ENCODE measurements around the gene ZNF738.
"Not testable (repeated sequence)": the region's sequence is repeated elsewhere in the genome, so short reads cannot be mapped to it uniquely, and the experiment has no call there.

Gene ZNF738

DNA sequence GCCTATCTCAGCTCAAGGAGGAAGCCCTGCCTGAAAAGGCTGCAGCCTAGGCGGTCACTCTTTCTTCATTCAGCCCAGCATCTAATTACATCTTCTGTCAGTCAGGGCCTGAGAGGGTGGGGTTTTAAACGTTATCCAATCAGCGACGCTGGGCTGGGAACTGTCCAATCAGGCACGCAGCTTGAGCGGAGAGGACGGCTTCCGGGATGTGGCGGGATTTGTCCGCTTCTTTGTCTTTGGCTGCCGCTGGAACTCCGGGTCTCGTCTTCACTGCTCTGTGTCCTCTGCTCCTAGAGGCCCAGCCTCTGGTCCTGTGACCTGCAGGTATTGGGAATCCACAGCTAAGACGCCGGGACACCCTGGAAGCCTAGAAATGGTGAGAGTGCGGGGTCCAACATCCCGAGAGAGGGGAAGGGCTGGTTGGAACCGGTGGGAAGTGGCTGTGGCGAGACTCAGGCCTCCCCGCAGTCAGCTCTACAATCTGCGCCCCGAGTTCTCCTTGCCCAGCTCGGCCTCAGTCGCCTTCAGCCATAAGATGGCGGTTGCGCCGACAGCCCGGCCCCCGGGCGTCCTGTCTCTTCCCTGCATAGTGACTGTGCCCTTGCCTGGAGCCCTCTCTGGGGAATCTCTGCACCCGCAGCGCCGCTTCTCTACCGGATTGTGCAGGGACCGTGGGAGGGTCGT is at the start of gene ZNF738:
Gene ZNF738, plus strand, starts transcription at position 233 of the 684 bp plus-strand sequence. Its CDS starts 141 bp downstream, at position 374.
- peak; percentile 91 for DNase-seq

- not testable (repeated sequence) for DNase-seq
Measured at GRCh38 chr19:21312807-21313206, 46.0 kb upstream of the ZNF738 start.

DNA sequence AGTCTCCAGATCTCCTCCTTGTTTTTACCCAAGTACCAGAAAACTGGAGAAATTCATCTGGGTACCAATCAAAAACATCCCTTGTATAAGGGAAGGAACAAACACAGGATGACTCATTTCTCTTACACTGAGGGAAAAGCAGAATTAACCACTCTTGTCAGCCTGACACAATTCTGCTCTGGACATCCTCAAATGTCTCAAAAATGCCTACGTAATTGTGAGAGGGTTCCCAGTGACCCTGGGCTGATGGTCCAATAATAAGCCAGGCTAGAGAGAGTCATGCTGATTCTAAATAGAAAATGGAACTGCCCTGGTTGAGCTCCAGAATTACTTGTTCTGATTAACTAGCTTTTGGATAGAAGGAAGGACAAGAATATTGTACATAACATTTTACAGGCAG is 44.1 kb upstream of the ZNF738 start:
- no peak for DNase-seq

GRCh38 chr19:21317821-21318220 is 41.0 kb upstream of the ZNF738 start:
- no peak for DNase-seq

DNA sequence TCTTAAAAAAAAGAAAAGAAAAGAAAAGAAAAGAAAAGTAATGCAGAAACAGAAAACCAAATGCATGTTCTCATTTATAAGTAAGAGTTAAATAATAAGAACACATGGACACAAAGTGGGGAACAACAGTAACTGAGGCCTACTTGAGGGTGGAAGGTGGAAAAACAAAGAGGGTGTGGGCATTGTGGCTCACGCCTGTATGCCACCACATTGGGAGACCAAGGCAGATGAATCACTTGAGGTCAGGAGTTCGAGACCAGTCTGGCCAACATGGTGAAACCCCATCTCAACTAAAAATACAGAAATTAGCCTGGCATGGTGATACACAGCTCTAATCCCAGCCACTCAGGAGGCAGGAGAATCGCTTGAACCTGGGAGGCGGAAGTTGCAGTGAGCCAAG is 37.7 kb upstream of the ZNF738 start:
- no peak for DNase-seq

GRCh38 chr19:21321996-21322395 is 36.8 kb upstream of the ZNF738 start:
- no peak for DNase-seq

DNA sequence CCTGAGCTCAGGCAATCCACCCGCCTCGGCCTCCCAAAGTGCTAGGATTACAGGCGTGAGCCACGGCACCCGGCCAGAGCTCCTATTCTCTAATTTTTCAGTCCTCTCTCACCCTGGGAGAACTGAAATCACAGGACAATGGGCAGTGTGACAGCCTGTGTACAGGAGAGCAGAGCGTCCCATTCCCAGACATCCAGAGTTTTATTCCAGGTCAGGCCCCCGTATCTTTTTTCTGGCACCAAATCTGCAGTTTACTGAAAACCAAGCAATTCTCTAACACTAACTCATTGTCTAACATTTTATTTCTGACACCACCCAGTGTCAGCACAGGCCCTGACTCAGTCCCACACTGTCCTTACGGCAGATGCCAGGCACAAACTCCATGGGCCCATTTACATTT is 36.3 kb upstream of the ZNF738 start:
- no peak for DNase-seq

DNA sequence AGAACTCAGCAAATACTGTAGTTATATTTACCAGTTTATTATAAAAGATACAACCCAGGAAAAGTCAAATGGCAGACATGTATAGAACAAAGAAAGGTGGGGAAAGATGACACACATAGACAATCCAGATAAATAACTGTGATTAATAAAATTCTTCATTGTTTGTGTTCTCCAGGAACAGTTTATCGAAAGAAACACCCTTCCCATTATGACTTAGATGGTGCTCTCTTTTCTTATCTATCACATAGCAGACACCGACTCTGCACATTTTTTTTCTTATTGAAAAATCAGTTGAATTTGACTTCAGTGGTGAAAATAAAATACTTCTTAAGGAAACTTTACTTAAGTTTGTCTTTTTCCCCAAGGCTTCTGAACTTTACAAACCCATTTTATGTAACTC is 35.8 kb upstream of the ZNF738 start:
- no peak for DNase-seq

- DNase-seq: no peak
Measured at GRCh38 chr19:21326169-21326568, 32.6 kb upstream of the ZNF738 start.

DNA sequence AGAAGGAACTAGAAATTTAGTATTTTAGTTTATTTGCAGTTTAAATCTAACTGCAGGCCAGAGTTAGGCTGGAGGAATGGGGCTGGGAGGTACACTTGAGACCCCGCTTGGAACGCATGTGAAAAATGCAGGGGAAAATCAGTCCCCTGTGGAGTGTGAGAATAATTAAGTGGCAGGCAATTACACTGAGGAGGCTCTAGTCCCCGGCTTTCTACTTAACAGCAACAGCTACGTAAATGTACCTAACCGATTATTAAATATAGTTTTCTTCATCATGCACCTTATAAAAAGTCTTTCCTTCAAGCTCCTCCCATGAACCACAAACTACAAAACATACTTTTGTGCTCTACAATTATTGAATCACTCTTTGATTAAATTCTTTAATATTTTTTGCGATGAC is 30.4 kb upstream of the ZNF738 start:
- no peak for DNase-seq

- DNase-seq: peak; percentile 76
Measured at GRCh38 chr19:21328885-21329605, 29.8 kb upstream of the ZNF738 start, which contains the start of gene ZNF708. TSS of gene ZNF708 (minus strand) at chr19:21329410. CDS start at chr19:21329212, 198 bp downstream.

GRCh38 chr19:21335721-21336120 is 23.1 kb upstream of the ZNF738 start:
- no peak for DNase-seq

- not testable (repeated sequence) for DNase-seq
Measured at GRCh38 chr19:21344841-21345240, 14.0 kb upstream of the ZNF738 start.

GRCh38 chr19:21352830-21353229 is 6.0 kb upstream of the ZNF738 start:
- DNase-seq: no peak

DNA sequence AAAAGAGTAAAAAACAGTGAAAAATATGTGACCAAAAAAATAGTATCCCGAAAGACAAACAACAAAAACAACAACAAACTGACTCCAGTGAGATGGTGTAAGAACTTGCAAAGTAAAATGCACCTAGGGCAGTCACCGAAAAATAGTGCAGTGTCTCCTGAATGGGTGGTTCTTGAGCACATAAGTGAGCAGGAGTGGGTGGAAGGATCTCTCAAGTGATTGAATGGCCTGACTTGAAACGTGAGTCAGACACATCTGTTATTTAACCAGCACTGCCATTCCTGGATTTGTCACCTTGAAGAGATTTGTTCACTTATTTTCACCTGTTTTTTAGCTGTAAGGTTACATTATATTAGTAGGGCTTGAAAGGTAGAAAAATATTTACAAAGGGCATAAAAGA is 3.5 kb downstream of the ZNF738 start:
- DNase-seq: no peak

DNA sequence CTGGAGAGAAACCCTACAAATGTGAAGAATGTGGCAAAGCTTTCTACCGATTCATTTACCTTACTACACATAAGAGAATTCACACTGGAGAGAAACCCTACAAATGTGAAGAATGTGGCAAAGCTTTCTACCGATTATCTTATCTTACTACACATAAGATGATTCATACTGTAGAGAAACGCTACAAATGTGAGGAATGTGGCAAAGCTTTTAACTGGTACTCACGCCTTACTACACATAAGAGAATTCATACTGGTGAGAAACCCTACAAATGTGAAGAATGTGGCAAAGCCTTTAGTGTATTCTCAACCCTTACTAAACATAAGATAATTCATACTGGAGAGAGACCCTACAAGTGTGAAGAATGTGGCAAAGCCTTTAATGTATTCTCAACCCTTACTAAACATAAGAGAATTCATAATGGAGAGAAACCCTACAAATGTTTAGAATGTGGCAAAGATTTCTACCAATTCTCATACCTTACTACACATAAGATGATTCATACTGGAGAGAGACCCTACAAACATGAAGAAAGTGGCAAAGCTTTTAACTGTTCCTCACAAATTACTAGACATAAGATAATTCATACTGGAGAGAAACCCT is 25.3 kb downstream of the ZNF738 start:
- DNase-seq: no peak

DNA sequence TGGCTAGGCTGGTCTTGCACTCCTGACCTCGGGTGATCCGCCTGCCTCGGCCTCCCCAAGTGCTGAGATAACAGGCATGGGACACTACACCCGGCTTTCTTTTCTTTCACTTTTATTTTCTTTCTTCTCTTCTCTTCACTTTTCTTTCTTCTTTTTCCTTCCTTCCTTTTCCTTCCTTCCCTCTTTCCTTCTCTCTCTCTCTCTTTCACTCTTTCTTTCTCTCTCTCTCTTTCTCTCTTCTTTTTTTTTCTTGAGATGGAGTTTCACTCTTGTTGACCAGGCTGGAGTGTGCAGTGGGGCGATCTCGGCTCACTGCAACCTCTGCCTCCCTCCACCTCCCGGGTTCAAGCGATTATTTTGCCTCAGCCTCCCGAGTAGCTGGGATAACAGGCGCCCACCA is 37.3 kb downstream of the ZNF738 start:
- DNase-seq: no peak

DNA sequence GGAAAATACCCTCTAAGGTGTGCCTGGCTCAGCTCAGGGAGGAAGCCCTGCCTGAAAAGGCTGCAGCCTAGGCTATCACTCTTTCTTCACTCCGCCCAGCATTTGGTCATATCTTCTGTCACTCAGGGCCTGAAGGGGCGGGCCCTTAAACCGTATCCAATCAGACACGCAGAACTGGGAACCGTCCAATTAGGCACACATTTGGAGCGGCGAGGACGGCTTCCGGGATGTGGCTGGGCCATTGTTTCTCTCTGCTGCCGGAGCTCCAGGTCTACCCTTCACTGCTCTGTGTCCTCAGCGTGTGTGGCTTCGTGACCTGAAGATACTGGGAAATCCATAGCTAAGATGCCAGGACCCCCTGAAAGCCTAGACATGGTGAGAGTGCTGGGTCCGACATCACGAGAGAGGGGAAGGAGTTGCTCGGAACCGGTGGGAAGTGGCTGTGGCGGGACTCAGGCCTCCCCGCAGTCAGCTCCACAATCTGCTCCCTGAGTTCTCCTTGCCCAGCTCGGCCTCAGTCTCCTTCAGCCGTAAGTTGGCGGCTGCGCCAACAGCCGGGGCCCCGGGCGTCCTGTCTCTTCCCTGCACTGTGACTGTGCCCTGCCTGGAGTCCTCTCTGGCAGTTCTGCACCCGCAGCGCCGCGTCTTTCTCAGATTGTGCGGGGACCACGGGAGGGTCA is 38.2 kb downstream of the ZNF738 start, which contains the start of gene ZNF493:
Gene ZNF493, plus strand, starts transcription at position 241 of the 680 bp plus-strand sequence. Its CDS starts 105 bp downstream, at position 346.
- peak; percentile 94 for DNase-seq

DNA sequence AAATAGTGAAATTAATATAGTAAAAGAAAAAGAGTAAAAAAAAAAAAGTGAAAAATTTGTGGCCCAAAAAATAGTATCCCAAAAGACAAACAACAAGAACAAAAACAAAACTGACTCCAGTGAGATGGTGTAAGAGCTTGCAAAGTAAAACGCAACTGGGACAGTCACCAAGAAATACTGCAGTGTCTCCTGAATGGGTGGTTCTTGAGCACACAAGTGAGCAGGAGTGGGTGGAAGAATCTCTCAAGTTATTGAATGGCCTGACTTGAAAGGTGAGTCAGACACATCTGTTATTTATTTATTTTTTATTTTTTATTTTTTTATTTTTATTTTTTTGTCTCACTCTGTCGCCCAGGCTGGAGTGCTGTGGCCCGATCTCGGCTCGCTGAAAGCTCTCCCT is 40.1 kb downstream of the ZNF738 start:
- DNase-seq: no peak

GRCh38 chr19:21402303-21402985 is 43.6 kb downstream of the ZNF738 start:
- no peak for DNase-seq

GRCh38 chr19:21410166-21410565 is 51.4 kb downstream of the ZNF738 start:
- no peak for DNase-seq

- no peak for DNase-seq
Measured at GRCh38 chr19:21422244-21422643, 63.4 kb downstream of the ZNF738 start.
